GM19023 (cell line): Measurements from ENCODE around the gene THRB.

Source experiments
- ATAC-seq: cut with Tn5 transposase; IDR thresholded peaks from one replicate; pipeline ENCODE4 v1.9.1; 2021; ENCODE audit warnings: mild to moderate bottlenecking, moderate library complexity; ENCODE audit not compliant: unreplicated experiment

THRB gene

GRCh38 chr3:24357635-24358034, 137.0 kb downstream of the THRB start:
- ATAC-seq, result no peak

GRCh38 chr3:24355806-24356205, 138.8 kb downstream of the THRB start:
- no peak for ATAC-seq

GRCh38 chr3:24354230-24354629, 140.4 kb downstream of the THRB start:
- no peak for ATAC-seq

- ATAC-seq, result no peak
Observed at GRCh38 chr3:24352893-24353553, 141.6 kb downstream of the THRB start.

GRCh38 chr3:24351779-24352469, 142.7 kb downstream of the THRB start:
- no peak for ATAC-seq

GRCh38 chr3:24349367-24350019, 145.2 kb downstream of the THRB start:
- ATAC-seq, result no peak

GRCh38 chr3:24348348-24348747, 146.3 kb downstream of the THRB start:
- ATAC-seq, result no peak

GRCh38 chr3:24344784-24345439, 149.7 kb downstream of the THRB start:
- ATAC-seq, result no peak

GRCh38 chr3:24343084-24343783, 151.4 kb downstream of the THRB start:
- no peak for ATAC-seq

GRCh38 chr3:24342275-24342674, 152.4 kb downstream of the THRB start:
- no peak for ATAC-seq

- ATAC-seq, result no peak
Observed at GRCh38 chr3:24341668-24342067, 153.0 kb downstream of the THRB start.

- no peak for ATAC-seq
Observed at GRCh38 chr3:24340966-24341365, 153.7 kb downstream of the THRB start.

GRCh38 chr3:24340161-24340560, 154.5 kb downstream of the THRB start:
- ATAC-seq, result no peak

- ATAC-seq, result no peak
Observed at GRCh38 chr3:24339266-24339825, 155.3 kb downstream of the THRB start.

- no peak for ATAC-seq
Observed at GRCh38 chr3:24338409-24339130, 156.1 kb downstream of the THRB start.

- ATAC-seq, result no peak
Observed at GRCh38 chr3:24336101-24336500, 158.5 kb downstream of the THRB start.

GRCh38 chr3:24332092-24332491, 162.6 kb downstream of the THRB start:
- ATAC-seq, result no peak

- ATAC-seq, result no peak
Observed at GRCh38 chr3:24323272-24323671, 171.4 kb downstream of the THRB start.

- ATAC-seq, result no peak
Observed at GRCh38 chr3:24320601-24321000, 174.0 kb downstream of the THRB start.

GRCh38 chr3:24318677-24319287, 175.9 kb downstream of the THRB start:
- ATAC-seq, result no peak
